Epithelial cell of prostate (primary cell): ENCODE results near the gene PDGFRB.

Experiments used
- DNase-seq: peaks from one replicate; pipeline ENCODE4 v3.0.0-alpha.2; 2011; ENCODE audit warnings: low read depth, low spot score
- H3K27ac ChIP-seq: fragments of 450-650 bp; 2 replicates; pipeline ENCODE4 v1.5.1; 2017; ENCODE audit warnings: mild to moderate bottlenecking

Gene PDGFRB

GRCh38 chr5:150155258-150156026 is at the start of gene PDGFRB:
Gene PDGFRB (minus strand): TSS chr5:150155845. CDS start chr5:150137047, 18,798 bp downstream.
- no peak within 1 kb of the TSS for H3K27ac ChIP-seq
- no peak for DNase-seq

GRCh38 chr5:150204590-150204960 is 48.9 kb upstream of the PDGFRB start:
- DNase-seq, result no peak
- no peak overlapping the region for H3K27ac ChIP-seq

- DNase-seq, result no peak
- no peak overlapping the region for H3K27ac ChIP-seq
Observed at GRCh38 chr5:150203832-150204589, 48.4 kb upstream of the PDGFRB start.

- no peak for DNase-seq
- no peak overlapping the region for H3K27ac ChIP-seq
Observed at GRCh38 chr5:150202501-150202900, 46.9 kb upstream of the PDGFRB start.

GRCh38 chr5:150197476-150197875 is 41.8 kb upstream of the PDGFRB start:
- no peak for DNase-seq
- H3K27ac ChIP-seq, result no peak overlapping the region

- DNase-seq, result no peak
- no peak overlapping the region for H3K27ac ChIP-seq
Observed at GRCh38 chr5:150196986-150197385, 41.3 kb upstream of the PDGFRB start.

GRCh38 chr5:150196514-150196913 is 40.9 kb upstream of the PDGFRB start:
- no peak for DNase-seq
- H3K27ac ChIP-seq, result no peak overlapping the region

- no peak for DNase-seq
- H3K27ac ChIP-seq, result no peak overlapping the region
Observed at GRCh38 chr5:150195736-150196485, 40.3 kb upstream of the PDGFRB start.

GRCh38 chr5:150192462-150192861 is 36.8 kb upstream of the PDGFRB start:
- no peak overlapping the region for H3K27ac ChIP-seq
- DNase-seq, result no peak

GRCh38 chr5:150190987-150191386 is 35.3 kb upstream of the PDGFRB start:
- no peak for DNase-seq
- H3K27ac ChIP-seq, result no peak overlapping the region

- no peak overlapping the region for H3K27ac ChIP-seq
- no peak for DNase-seq
Observed at GRCh38 chr5:150190503-150190979, 34.9 kb upstream of the PDGFRB start.

- no peak within 1 kb of the TSS for H3K27ac ChIP-seq
- no peak for DNase-seq
Observed at GRCh38 chr5:150189728-150190502, 34.3 kb upstream of the PDGFRB start, which contains the start of gene SLC6A7. Gene SLC6A7 (plus strand): TSS chr5:150190062. CDS start chr5:150190328, 266 bp downstream.

- no peak for DNase-seq
- no peak overlapping the region for H3K27ac ChIP-seq
Observed at GRCh38 chr5:150189326-150189725, 33.7 kb upstream of the PDGFRB start.

GRCh38 chr5:150188146-150188842 is 32.6 kb upstream of the PDGFRB start:
- no peak for DNase-seq
- no peak overlapping the region for H3K27ac ChIP-seq

GRCh38 chr5:150186897-150187296 is 31.3 kb upstream of the PDGFRB start:
- DNase-seq, result no peak
- no peak overlapping the region for H3K27ac ChIP-seq

- no peak for DNase-seq
- no peak overlapping the region for H3K27ac ChIP-seq
Observed at GRCh38 chr5:150186137-150186536, 30.5 kb upstream of the PDGFRB start.

GRCh38 chr5:150184990-150185912 is 29.6 kb upstream of the PDGFRB start:
- DNase-seq, result no peak
- H3K27ac ChIP-seq, result no peak overlapping the region

GRCh38 chr5:150184006-150184405 is 28.4 kb upstream of the PDGFRB start:
- DNase-seq, result no peak

More at GRCh38 chr5:150184006-150184405, 28.4 kb upstream of the PDGFRB start:
- no peak overlapping the region for H3K27ac ChIP-seq
